Activated CD8-positive, alpha-beta memory T cell treated with anti-CD3 and anti-CD28 coated beads, Interleukin-2, amount 10 ng/mL, durations not matched to agents 7 days and 5 days (primary cell): ENCODE measurements around the gene AIRE. TPM values are rescaled to one million over a fixed set of nuclear protein-coding genes. Genes with fewer than 3 reads are reported as not detected.
"Not testable (repeated sequence)": the region's sequence is repeated elsewhere in the genome, so short reads cannot be mapped to it uniquely, and the experiment has no call there.

Source experiments
- ATAC-seq: fragments of 150-1000 bp; cut with Tn5 transposase; one replicate; pipeline ENCODE4 v1.10.0; 2021; ENCODE audit warnings: moderate library complexity
- CTCF ChIA-PET: fragments of 350-600 bp; sonication (Branson Sonifier 250); formaldehyde crosslinking; loops from one replicate; lab custom pipeline; 2021; ENCODE audit warnings: antibody characterized with exemption; lab: Charles Lee
- DNase-seq: peaks from one replicate; pipeline ENCODE4 v3.0.0-alpha.2; 2020
- H3K27ac Mint-ChIP-seq: one replicate; pipeline ENCODE4 v1.8.0; 2021; ENCODE audit warnings: mild to moderate bottlenecking, mixed read lengths
- H3K27me3 Mint-ChIP-seq: one replicate; pipeline ENCODE4 v1.8.0; 2021; ENCODE audit warnings: mixed read lengths
- H3K36me3 Mint-ChIP-seq: one replicate; pipeline ENCODE4 v1.8.0; 2021; ENCODE audit warnings: mild to moderate bottlenecking, mixed read lengths
- H3K4me1 Mint-ChIP-seq: one replicate; pipeline ENCODE4 v1.8.0; 2021; ENCODE audit warnings: mixed read lengths
- H3K4me3 Mint-ChIP-seq: one replicate; pipeline ENCODE4 v1.8.0; 2021; ENCODE audit warnings: mild to moderate bottlenecking, moderate library complexity, mixed read lengths
- H3K9me3 Mint-ChIP-seq: one replicate; pipeline ENCODE4 v1.8.0; 2022; ENCODE audit warnings: low read depth, mixed read lengths
- total RNA-seq, 2 experiments: library from RNA; stranded (reverse); gene quantifications; one replicate each; pipeline ENCODE4 v1.2.3, GENCODE V29; 2021

The AIRE gene
- total RNA-seq, 2 experiments from 2014 or later = 0.06 to 0.33 TPM

DNA sequence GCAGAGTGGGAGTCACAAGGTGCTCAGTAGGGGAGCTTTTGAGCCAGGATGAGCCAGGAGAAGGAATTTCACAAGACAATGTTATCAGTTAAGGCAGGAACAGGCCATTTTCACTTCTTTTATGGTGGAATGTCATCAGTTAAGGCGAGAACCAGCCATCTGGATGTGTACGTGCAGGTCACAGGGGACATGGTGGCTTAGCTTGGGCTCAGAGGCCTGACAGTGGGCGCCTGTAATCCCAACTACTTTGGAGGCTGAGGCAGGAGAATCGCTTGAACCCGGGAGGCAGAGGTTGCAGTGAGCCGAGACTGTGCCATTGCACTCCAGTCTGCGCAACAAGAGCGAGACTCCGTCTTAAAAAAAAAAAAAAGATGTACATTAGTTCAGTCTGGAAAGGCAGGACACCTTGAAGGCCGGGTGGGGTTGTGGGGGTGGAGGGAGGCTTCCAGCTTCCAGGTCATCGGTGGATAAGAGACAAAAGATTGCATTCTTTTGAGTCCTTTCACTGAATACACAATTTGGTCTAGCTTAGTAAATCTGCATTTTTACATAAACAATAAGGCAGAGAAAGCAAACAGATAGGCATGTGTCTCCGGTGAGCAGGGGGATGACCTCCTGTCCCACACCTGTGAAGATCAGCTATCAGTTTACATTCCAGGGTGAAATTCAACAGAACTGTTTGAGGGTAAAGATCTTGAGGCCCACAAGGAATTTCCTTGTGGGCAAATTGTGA, 56.2 kb downstream of the AIRE start:
- ATAC-seq, H3K36me3 Mint-ChIP-seq, H3K27me3 Mint-ChIP-seq, H3K27ac Mint-ChIP-seq, DNase-seq, H3K4me3 Mint-ChIP-seq, H3K9me3 Mint-ChIP-seq: not testable (repeated sequence)
- CTCF ChIA-PET = interaction anchor here (1.3 kb wide), 1 partner anchor 11 kb away, joined by 5 read pairs; the partner anchor contains the start of gene TRPM2
- peaks cover 20% of the 10 kb centered on the region for H3K4me1 Mint-ChIP-seq

GRCh38 chr21:44342981-44343380, 57.3 kb downstream of the AIRE start:
- H3K9me3 Mint-ChIP-seq, H3K36me3 Mint-ChIP-seq, ATAC-seq, DNase-seq, H3K4me3 Mint-ChIP-seq, H3K27ac Mint-ChIP-seq: not testable (repeated sequence)
- Mint-ChIP-seq H3K27me3 (peaks cover 14% of the 10 kb centered on the region), H3K4me1 (peaks cover 16% of the 10 kb centered on the region)
- CTCF ChIA-PET = interaction anchor here (1.3 kb wide), 1 partner anchor 10 kb away, joined by 5 read pairs; the partner anchor contains the start of gene TRPM2

DNA sequence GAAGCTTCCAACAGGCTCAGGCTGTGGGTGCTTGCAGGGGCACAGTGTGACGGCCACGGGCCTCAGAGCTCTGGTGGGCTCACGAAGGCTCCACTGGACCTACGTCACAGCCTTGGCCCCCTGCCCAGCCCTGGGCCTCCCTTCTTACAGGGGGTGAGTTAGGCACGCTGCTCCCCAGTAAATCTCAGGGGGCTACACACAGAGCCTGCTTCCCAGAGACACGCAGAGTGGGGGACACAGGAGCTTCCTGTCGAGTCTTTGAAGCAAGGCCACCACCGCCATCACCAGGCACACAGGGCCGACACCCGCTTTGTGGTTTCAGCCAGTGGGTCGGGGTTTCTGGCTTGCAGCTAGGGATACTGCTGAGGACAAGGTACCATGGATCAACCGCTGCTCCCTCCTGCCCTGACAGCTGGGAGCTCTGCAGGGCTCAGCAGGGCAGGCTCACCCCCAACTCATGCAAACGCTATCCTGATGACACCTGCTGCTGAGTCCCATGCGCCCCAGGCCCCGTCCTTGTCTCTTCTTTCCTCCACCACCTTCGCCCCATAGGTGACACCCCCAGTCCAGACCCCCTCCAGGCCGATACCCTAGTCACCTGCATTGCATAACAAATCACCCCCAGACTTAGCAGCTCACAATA, 59.0 kb downstream of the AIRE start:
- ATAC-seq = no peak
- DNase-seq = no peak
- CTCF ChIA-PET = interaction anchor here (1.0 to 1.3 kb wide), 2 partner anchors 9 to 10 kb away, joined by 3 to 4 read pairs; partner anchors contain the start of gene TRPM2
- H3K9me3 Mint-ChIP-seq = no peaks in the 10 kb centered on the region
- H3K36me3 Mint-ChIP-seq = no peaks in the 10 kb centered on the region
- no peak overlapping the region for H3K27ac Mint-ChIP-seq
- peaks cover 26% of the 10 kb centered on the region for H3K27me3 Mint-ChIP-seq
- no peak overlapping the region for H3K4me3 Mint-ChIP-seq
- H3K4me1 Mint-ChIP-seq = peaks cover 13% of the 10 kb centered on the region

GRCh38 chr21:44345495-44345894, 59.8 kb downstream of the AIRE start:
- DNase-seq = no peak
- Mint-ChIP-seq H3K27ac (no peak overlapping the region), H3K36me3 (no peaks in the 10 kb centered on the region), H3K9me3 (no peaks in the 10 kb centered on the region), H3K27me3 (peaks cover 26% of the 10 kb centered on the region), H3K4me1 (peaks cover 5% of the 10 kb centered on the region), H3K4me3 (no peak overlapping the region)
- no peak for ATAC-seq
- CTCF ChIA-PET = interaction anchor here (1.3 kb wide), 1 partner anchor 8 kb away, joined by 4 read pairs; the partner anchor contains the start of gene TRPM2

DNA sequence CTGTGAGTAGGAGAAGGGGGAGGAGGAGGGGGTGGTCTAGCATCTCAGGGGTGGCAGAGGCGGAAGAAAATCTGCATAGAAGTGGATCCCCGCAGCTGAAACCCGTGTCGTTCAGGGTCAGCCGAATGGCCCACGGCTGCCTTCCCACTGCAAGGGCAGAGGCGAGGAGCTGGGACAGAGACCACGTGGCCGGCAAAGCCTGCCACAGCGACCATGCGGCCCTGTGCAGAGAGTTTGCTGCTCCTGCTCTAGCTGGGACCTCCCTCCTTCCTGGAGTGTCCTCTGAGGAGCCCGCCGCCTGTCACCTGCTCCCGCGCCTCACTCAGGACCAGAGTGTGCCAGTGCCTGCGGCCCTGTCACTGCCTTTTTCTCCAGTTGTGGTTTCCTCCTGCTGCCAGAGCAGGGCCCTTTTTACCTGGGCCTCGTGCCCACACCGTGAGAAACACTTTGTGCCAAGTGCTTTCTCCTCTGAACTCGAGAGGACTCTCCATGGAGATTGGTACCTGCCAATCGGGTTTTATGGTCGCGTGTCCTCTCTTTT, 62.3 kb downstream of the AIRE start:
- no peak overlapping the region for H3K27ac Mint-ChIP-seq
- ATAC-seq = no peak

More for the DNA sequence above, 62.3 kb downstream of the AIRE start:
- Mint-ChIP-seq H3K9me3 (no peaks in the 10 kb centered on the region), H3K4me3 (no peak overlapping the region), H3K27me3 (peaks cover 32% of the 10 kb centered on the region), H3K36me3 (no peaks in the 10 kb centered on the region), H3K4me1 (peaks cover 15% of the 10 kb centered on the region)
- CTCF ChIA-PET = no interaction called here
- DNase-seq = no peak

Other genes starting within 250 kb of the AIRE start
- 1 to 10 TPM; 9.3 to 9.6 TPM for gene PWP2, start 178.5 kb upstream of the AIRE start, total RNA-seq
- 10 to 100 TPM; 10.0 to 12.5 TPM for gene GATD3, start 152.2 kb upstream of the AIRE start, total RNA-seq
- 1 to 10 TPM; 1.1 to 1.7 TPM for gene ICOSLG, start 44.9 kb upstream of the AIRE start, total RNA-seq
- not detected for gene DNMT3L, start 24.0 kb upstream of the AIRE start, total RNA-seq
- 100 to 1,000 TPM; 162 to 200 TPM for gene PFKL, start 14.2 kb downstream of the AIRE start, total RNA-seq
- 10 to 100 TPM; 14.8 to 15.3 TPM for gene CFAP410, start 53.5 kb downstream of the AIRE start, total RNA-seq
- 10 to 100 TPM; 21.2 to 32.7 TPM for gene TRPM2, start 67.7 kb downstream of the AIRE start, total RNA-seq
- 1 to 10 TPM; 2.3 to 3.9 TPM for gene LRRC3, start 169.6 kb downstream of the AIRE start, total RNA-seq